GM21423 (cell line): ENCODE measurements around the gene MLPH.

Experiments used
- ATAC-seq: cut with Tn5 transposase; IDR thresholded peaks from one replicate; pipeline ENCODE4 v1.9.1; 2021; ENCODE audit warnings: mild to moderate bottlenecking, moderate library complexity; ENCODE audit not compliant: unreplicated experiment

The MLPH gene, protein sequence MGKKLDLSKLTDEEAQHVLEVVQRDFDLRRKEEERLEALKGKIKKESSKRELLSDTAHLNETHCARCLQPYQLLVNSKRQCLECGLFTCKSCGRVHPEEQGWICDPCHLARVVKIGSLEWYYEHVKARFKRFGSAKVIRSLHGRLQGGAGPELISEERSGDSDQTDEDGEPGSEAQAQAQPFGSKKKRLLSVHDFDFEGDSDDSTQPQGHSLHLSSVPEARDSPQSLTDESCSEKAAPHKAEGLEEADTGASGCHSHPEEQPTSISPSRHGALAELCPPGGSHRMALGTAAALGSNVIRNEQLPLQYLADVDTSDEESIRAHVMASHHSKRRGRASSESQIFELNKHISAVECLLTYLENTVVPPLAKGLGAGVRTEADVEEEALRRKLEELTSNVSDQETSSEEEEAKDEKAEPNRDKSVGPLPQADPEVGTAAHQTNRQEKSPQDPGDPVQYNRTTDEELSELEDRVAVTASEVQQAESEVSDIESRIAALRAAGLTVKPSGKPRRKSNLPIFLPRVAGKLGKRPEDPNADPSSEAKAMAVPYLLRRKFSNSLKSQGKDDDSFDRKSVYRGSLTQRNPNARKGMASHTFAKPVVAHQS

DNA sequence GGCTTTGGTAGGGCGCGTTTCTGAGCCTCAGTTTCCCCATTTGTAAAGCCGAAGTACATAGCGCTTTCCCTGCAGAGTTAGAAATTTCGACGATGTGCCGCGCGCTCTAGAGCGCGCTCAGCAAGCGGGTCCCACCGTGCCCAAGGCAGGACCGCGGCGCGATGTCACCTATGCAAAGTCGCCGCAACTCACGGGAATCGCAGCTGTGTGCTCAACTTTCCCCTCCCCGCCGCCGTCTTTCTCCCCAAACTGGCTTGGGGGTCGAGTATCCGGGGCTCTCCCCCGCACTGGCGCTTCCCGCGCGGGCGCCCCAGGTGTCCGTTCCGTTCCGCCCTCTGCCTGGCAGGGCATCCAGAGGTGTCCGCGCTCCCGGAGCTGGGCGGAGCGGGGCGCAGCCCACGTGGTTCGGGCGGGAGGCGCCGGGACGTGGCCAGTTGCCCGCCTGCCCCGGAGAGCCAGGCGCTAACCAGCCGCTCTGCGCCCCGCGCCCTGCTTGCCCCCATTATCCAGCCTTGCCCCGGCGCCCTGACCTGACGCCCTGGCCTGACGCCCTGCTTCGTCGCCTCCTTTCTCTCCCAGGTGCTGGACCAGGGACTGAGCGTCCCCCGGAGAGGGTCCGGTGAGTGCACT, at the start of gene MLPH:
TSS of gene MLPH (plus strand) at position 433 of the 630 bp plus-strand sequence. CDS start 6,176 bp downstream, outside the sequence.
- ATAC-seq, result no peak

DNA sequence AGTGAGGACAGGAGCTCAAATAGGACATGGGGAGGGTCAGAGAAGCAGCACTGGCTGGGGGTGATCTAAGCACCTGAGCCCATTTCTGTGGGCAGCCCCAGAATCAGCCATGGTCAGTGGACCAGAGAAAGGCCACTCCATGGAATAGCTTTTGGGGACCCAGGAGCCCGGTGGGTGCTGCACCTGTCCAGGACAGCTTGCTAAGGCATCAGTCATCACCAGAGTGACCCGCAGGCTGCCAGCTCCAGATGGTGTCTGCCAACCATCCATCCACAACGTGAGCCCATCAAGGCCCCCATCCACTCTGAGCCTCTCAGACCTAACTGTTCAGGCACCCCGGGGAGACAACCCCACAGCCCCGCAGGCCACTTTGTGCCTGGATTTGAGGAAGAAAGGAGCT, 49.5 kb upstream of the MLPH start:
- ATAC-seq, result no peak

DNA sequence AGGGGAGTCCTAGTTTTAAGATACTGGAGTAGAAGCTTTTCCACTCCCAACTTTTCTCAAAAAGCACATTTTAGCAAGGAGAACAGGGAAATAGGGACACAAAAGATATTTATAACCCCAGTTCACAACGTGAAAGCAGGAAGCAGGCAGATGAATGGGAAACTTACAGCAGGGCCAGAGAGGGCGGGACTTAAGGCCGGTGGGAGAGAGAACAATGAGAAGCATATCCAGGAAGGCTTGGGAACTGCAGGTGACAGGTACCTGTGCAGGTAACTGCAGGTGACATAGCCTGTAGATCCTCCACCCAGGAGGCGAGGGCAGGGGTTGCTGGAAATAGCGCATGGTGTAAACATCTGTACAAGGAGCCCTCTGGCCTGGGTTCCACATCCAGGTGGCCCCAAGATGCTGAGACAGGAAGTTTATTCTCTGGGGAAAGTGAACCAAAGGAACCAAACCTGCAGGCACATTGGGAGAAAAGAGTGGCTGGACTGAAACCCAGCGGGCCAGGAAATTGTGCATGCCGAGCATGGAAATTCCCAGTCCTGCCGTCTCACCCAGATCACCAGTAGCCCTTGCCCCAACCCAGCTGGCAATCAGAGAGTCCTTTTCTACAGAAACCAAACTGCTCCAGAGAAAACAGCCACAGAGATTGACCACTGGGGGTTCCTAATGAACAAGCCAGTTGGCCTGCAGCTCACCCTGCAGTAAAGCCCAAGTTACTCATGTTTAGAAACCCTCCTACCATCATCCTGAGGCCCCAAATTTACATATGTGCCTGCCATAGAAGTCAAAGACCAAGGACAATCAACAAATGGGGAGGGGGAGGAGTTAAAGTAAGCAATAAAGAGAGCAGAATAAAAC, 48.7 kb upstream of the MLPH start:
- no peak for ATAC-seq

- ATAC-seq, result no peak
Observed at GRCh38 chr2:237440819-237441281, 46.2 kb upstream of the MLPH start.

GRCh38 chr2:237441605-237442274, 45.3 kb upstream of the MLPH start:
- ATAC-seq, result no peak

DNA sequence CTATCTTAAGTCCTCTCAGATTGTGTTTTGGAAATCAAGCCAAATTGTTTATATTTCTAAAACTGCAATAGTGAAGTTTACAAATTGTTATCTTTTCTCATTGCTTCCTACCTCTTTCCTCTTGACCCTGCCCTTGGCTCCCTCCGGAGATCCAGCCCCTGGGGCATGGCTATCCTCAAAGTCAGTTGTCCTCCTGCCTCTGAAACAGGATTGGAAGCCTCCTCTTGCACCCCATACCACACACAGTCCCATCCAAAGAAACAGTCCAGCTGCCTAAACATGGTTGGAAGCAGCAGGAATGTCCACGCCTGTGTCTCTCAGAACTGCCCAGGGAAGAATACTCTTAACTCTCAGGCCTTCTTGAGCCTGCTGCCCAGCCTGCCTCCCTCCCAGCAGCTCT, 43.0 kb upstream of the MLPH start:
- no peak for ATAC-seq

DNA sequence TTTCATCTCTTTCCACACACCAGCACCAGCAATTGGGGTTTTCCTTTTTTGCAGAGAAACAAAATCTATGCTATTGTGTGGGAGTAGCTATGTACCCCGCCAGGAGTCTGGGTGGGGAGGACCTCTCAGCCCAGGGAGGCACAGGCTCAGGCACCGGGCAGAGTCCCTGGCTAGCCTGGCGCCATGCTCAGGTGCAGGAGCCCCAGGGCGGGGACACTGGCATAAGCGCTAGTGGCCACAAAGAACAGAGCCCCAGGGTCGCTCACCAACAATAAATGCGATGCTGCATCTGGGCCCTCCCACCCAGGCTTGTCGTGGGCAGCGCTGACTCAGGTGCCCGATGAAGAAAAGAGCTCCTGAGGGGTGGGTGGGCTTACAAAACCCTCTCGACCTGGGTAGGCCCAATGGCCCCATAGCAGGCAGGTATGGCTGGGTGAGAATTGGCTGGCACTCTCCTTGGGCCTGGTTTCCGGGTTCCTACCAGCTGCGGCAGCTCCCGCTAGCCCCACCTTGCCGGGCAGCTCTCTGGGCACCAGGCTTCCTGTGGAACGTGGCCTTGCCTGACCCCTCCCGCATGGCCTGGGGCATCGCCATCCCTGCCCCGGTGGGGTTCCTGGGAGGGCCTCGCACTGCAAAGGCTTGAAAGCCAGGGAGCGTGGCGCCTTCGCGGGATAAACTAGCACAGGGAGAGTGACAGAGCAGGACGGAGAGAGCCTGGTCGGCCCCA, 41.3 kb upstream of the MLPH start:
- ATAC-seq, result no peak

- ATAC-seq, result no peak
Observed at GRCh38 chr2:237446338-237446665, 40.7 kb upstream of the MLPH start.

GRCh38 chr2:237447496-237447895, 39.6 kb upstream of the MLPH start:
- ATAC-seq, result no peak

DNA sequence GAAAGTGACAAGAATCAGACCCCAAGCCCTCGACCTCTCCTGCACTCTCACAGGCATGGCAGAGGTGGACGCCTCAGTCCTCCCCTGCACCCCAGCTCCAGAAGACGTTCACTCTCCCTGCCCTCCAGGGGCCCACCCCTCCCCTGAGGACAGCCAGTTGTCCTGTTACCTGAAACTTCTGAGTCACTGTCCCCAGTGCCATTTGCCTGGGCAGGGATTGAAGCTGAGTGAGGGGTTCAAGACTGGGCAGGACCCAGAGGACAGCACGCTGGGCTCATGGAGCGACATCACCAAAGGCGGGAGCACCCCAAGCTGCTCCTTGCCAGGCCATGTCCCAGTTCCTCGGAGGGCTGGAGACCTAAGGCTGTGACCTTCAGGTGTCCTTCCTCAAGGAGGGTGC, 38.9 kb upstream of the MLPH start:
- no peak for ATAC-seq

DNA sequence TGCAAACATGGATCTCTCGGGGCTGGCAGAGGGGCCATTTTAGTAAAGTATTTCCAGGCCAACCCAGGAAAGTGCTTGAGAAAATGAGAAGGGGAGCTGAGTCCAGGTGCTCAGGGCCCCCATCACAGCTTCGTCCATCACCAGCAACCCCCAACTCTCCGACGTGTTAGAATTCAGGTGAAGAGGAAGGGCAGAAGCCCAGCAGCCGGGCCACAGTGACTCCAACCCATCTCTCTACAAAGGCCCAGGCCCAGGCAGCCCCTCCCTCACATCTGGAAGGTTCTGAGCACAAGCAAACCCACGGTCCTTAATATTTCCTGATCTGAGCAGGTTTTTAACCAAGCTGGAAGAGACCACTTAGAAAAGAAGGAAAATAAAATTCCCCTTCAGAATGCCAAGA, 38.4 kb upstream of the MLPH start:
- ATAC-seq, result no peak

- ATAC-seq, result no peak
Observed at GRCh38 chr2:237449193-237449881, 37.7 kb upstream of the MLPH start.

GRCh38 chr2:237450108-237450507, 36.9 kb upstream of the MLPH start:
- no peak for ATAC-seq

GRCh38 chr2:237450583-237450982, 36.5 kb upstream of the MLPH start:
- no peak for ATAC-seq

GRCh38 chr2:237451643-237452469, 35.2 kb upstream of the MLPH start:
- no peak for ATAC-seq

DNA sequence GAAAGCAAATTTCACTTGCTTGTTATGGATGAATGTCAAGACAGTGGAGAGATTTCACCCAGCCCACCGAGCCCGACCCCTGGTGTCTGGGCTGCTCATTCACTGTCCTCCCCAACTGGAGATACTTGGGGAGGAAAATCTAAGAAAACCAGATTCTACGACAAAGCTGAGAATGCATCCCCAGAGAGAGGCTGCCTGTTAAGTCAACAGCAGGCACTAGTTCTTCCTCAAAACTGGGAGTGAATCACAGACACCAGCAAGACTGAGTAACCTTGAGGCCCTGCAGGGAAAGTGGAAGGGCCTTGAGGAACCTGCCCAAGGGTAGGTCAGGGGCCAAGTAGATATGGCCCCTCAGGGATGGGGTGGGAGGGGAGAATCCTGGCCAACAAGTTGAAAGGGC, 34.2 kb upstream of the MLPH start:
- no peak for ATAC-seq

- no peak for ATAC-seq
Observed at GRCh38 chr2:237453671-237454070, 33.4 kb upstream of the MLPH start.

DNA sequence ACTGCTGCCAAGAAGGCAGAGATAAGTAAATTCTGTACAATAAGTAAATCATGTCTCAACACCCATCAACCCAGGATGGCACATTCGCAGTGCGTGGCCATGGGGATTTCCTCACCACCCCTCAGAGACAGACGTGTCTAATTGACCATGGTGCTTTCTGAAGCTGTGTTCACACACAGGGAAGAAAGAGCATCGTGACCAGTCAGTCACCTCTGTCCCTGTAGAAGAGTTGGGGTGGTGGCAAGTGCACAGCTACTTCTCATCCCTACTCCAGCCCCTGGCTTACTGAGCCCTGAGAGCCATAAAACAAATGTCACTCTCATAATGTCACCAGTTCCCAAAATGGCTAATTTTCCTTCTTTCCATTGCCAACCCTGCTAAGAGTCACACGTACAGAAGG, 31.3 kb upstream of the MLPH start:
- no peak for ATAC-seq
